IMR-90 (cell line): ENCODE measurements around the gene LAMA3. TPM values are rescaled to one million over a fixed set of nuclear protein-coding genes. Genes with fewer than 3 reads are reported as not detected.

Experiments
- ATAC-seq: fragments of 200-7000 bp; cut with Tn5 transposase; 2 replicates; pipeline ENCODE4 v1.9.1; 2020; ENCODE audit warnings: low read depth, mild to moderate bottlenecking, moderate library complexity
- BruUV-seq: library from RNA; stranded (reverse); fragments of 400-500 nt; replicated peaks from 2 replicates; lab custom pipeline; 2021; lab: Mats Ljungman, UMichigan
- CTCF ChIA-PET: fragments of 300-600 bp; formaldehyde crosslinking; extraction: SDS; loops from one replicate; lab custom pipeline; 2021; ENCODE audit warnings: antibody characterized with exemption; lab: Yijun Ruan, JAX
- POLR2A ChIA-PET: fragments of 300-600 bp; sonication (Branson Sonifier 250); formaldehyde crosslinking; loops from one replicate; lab custom pipeline; 2022; ENCODE audit warnings: antibody characterized with exemption; ENCODE audit not compliant: unreplicated experiment; lab: Charles Lee
- DNase-seq: peaks from one replicate; pipeline ENCODE4 v3.0.0; 2013
- H2AFZ ChIP-seq: replicated peaks from 2 replicates; pipeline ENCODE3; 2013; ENCODE audit warnings: low read length, mild to moderate bottlenecking; ENCODE audit not compliant: poor library complexity
- H2AK5ac ChIP-seq: 2 replicates; pipeline ENCODE4 v1.6.1; 2013; ENCODE audit warnings: low read depth, low read length, inconsistent platforms
- H2AK9ac ChIP-seq: replicated peaks from 2 replicates; pipeline ENCODE3; 2013; ENCODE audit warnings: mild to moderate bottlenecking, low read depth, low read length, moderate library complexity; ENCODE audit not compliant: poor library complexity
- H2BK120ac ChIP-seq: 2 replicates; pipeline ENCODE4 v1.6.1; 2013; ENCODE audit warnings: low read depth, low read length, inconsistent platforms
- H2BK15ac ChIP-seq: 3 replicates; pipeline ENCODE4 v1.6.1; 2013; ENCODE audit warnings: low read depth, low read length, inconsistent platforms
- H2BK20ac ChIP-seq: 2 replicates; pipeline ENCODE4 v1.6.1; 2013; ENCODE audit warnings: low read depth, mild to moderate bottlenecking, inconsistent platforms, low read length, moderate library complexity
- H2BK5ac ChIP-seq: 2 replicates; pipeline ENCODE4 v1.6.1; 2013; ENCODE audit warnings: mild to moderate bottlenecking, low read depth, low read length, inconsistent platforms; ENCODE audit not compliant: poor library complexity, severe bottlenecking
- H3K14ac ChIP-seq: replicated peaks from 2 replicates; pipeline ENCODE4 v1.6.1; 2013; ENCODE audit warnings: low read depth, low read length, inconsistent platforms
- H3K18ac ChIP-seq: 2 replicates; pipeline ENCODE4 v1.6.1; 2013; ENCODE audit warnings: low read depth, low read length, control low read depth
- H3K23ac ChIP-seq: 2 replicates; pipeline ENCODE4 v1.6.1; 2013; ENCODE audit warnings: low read depth, low read length, inconsistent platforms
- H3K27ac ChIP-seq: 2 replicates; pipeline ENCODE4 v1.5.1; 2013; ENCODE audit warnings: mild to moderate bottlenecking, control low read depth, low read length; ENCODE audit not compliant: insufficient read depth
- H3K27me3 ChIP-seq: 2 replicates; pipeline ENCODE4 v1.6.1; 2013; ENCODE audit warnings: low read length; ENCODE audit not compliant: control insufficient read depth, insufficient read depth
- H3K36me3 ChIP-seq: 2 replicates; pipeline ENCODE4 v1.6.1; 2013; ENCODE audit warnings: low read length, mixed read lengths; ENCODE audit not compliant: control insufficient read depth, insufficient read depth
- H3K4ac ChIP-seq: 2 replicates; pipeline ENCODE4 v1.6.1; 2013; ENCODE audit warnings: low read depth, low read length, inconsistent platforms
- H3K4me1 ChIP-seq: 2 replicates; pipeline ENCODE4 v1.6.1; 2013; ENCODE audit warnings: low read length, mixed read lengths; ENCODE audit not compliant: control insufficient read depth, insufficient read depth
- H3K4me2 ChIP-seq: 2 replicates; pipeline ENCODE4 v1.6.1; 2013; ENCODE audit warnings: low read depth, mild to moderate bottlenecking, control low read depth, low read length, moderate library complexity
- H3K4me3 ChIP-seq: 2 replicates; pipeline ENCODE4 v1.5.1; 2013; ENCODE audit warnings: low read depth, mild to moderate bottlenecking, control low read depth, low read length, moderate library complexity; ENCODE audit not compliant: insufficient read depth
- H3K56ac ChIP-seq: 2 replicates; pipeline ENCODE4 v1.6.1; 2013; ENCODE audit warnings: low read length, inconsistent platforms; ENCODE audit not compliant: insufficient read depth; ENCODE audit errors: extremely low read depth
- H3K79me1 ChIP-seq, 2 experiments: 2 replicates each; pipeline ENCODE4 v1.6.1; 2013; ENCODE audit warnings: low read length in 2 of 2, inconsistent platforms in 1 of 2, low read depth in 1 of 2
- H3K9ac ChIP-seq: 2 replicates; pipeline ENCODE4 v1.6.1; 2013; ENCODE audit warnings: low read depth, low read length, control low read depth
- H3K9me1 ChIP-seq: 2 replicates; pipeline ENCODE4 v1.6.1; 2013; ENCODE audit warnings: low read length, inconsistent platforms; ENCODE audit not compliant: insufficient read depth
- H3K9me3 ChIP-seq: 2 replicates; pipeline ENCODE4 v1.6.1; 2013; ENCODE audit warnings: low read length; ENCODE audit not compliant: control insufficient read depth, insufficient read depth
- H4K20me1 ChIP-seq: 2 replicates; pipeline ENCODE4 v1.6.1; 2013; ENCODE audit warnings: low read length, inconsistent platforms; ENCODE audit not compliant: insufficient read depth
- H4K5ac ChIP-seq: 2 replicates; pipeline ENCODE4 v1.6.1; 2013; ENCODE audit warnings: mild to moderate bottlenecking, low read depth, low read length, control low read depth
- H4K8ac ChIP-seq, 2 experiments: 2 replicates each; pipeline ENCODE4 v1.6.1; 2013; ENCODE audit warnings: low read depth in 2 of 2, low read length in 2 of 2, control low read depth in 1 of 2, inconsistent platforms in 1 of 2
- H4K91ac ChIP-seq: 2 replicates; pipeline ENCODE4 v1.6.1; 2013; ENCODE audit warnings: low read depth, low read length, inconsistent platforms; ENCODE audit not compliant: insufficient read depth
- BHLHE40 ChIP-seq: fragments of 150-350 bp; IDR thresholded peaks from 2 replicates; pipeline ENCODE4 v1.6.1; 2016; ENCODE audit warnings: mild to moderate bottlenecking, low read depth, low read length
- CEBPB ChIP-seq: IDR thresholded peaks from 2 replicates; pipeline ENCODE4 v1.6.1; 2012; ENCODE audit warnings: low read depth, low read length, improper control_type of control experiment
- FOS ChIP-seq: fragments of 150-350 bp; IDR thresholded peaks from 2 replicates; pipeline ENCODE4 v1.6.1; 2016; ENCODE audit warnings: low read depth, low read length
- MAZ ChIP-seq: IDR thresholded peaks from 2 replicates; pipeline ENCODE4 v1.6.1; 2012; ENCODE audit warnings: low read depth, mild to moderate bottlenecking, low read length, improper control_type of control experiment, moderate library complexity, borderline replicate concordance
- RFX5 ChIP-seq: IDR thresholded peaks from 2 replicates; pipeline ENCODE4 v1.8.0; 2012; ENCODE audit warnings: low read depth, mild to moderate bottlenecking, low read length, moderate library complexity
- WGBS, 2 experiments: methylation state at CpG; one replicate each; pipeline versions ENCODE4 v1.1.5 to v1.1.7; 2013; ENCODE audit warnings: missing lambda C conversion rate in 2 of 2; ENCODE audit not compliant: insufficient read length in 1 of 2; ENCODE audit errors: extremely low coverage in 2 of 2; 5-methylcytosine and 5-hydroxymethylcytosine counted together
- dilution Hi-C: fragments of 300-500 bp; cut with HindIII; formaldehyde crosslinking; loops from one replicate; pipeline ENCODE4 v1.14.3; 2018; ENCODE audit warnings: low sequenced_read_pairs; ENCODE audit not compliant: unreplicated experiment
- in situ Hi-C: fragments of 300-500 bp; cut with MboI; formaldehyde crosslinking; loops from 3 replicates; pipeline ENCODE4 v1.14.3; 2019; ENCODE audit warnings: low sequenced_read_pairs, inconsistent platforms, mixed read lengths
- intact Hi-C: fragments of 100-400 bp; cut with micrococcal nuclease; formaldehyde crosslinking; loops from 2 replicates; pipeline ENCODE4 v1.10.0; 2022
- polyA plus RNA-seq, 3 experiments: library from polyadenylated mRNA; depleted of rRNA; stranded (reverse); fragments of >200 nt; gene quantifications; 2 replicates each; pipeline ENCODE4 v1.2.3, GENCODE V29; 2012; ENCODE audit warnings: low replicate concordance in 1 of 3
- total RNA-seq: library from RNA; depleted of rRNA; stranded (reverse); fragments of >200 nt; gene quantifications from 2 replicates; pipeline ENCODE4 v1.2.3, GENCODE V29; 2012

LAMA3 gene
- total and polyA plus RNA-seq, 2 of the 4 experiments (the other 2 are of a cell fraction) = 0.18 to 0.19 TPM

DNA sequence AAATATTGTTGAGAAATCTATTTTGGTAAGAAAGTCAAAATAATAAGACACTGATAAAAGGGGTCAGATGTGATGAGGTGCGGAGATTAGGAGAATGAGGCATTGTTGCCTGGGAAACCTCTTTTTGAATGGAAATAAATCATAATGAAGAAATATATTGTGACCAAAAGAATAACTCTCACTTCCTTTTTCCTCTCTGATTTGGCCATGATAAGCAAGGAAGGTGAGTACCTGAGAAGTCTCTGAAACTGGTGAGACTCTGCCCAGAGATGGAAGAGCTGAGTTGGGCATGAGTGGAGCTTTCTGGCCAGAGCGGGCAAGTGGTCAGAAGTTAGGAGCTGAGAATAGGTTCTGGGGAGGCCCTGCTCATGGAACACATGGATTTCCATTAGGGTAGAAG, 11.8 kb downstream of the LAMA3 start:
- no peak overlapping the region for H3K56ac ChIP-seq
- H2BK20ac ChIP-seq = no peak overlapping the region
- no peak overlapping the region for H3K23ac ChIP-seq
- H3K4me1 ChIP-seq = peaks cover 8% of the 10 kb centered on the region
- no CpG with 5 or more reads among the region's 2 CpGs for WGBS, 2 experiments
- no peak overlapping the region for H3K18ac ChIP-seq
- CTCF ChIA-PET = interaction anchor here (1.1 kb wide), 1 partner anchor 17 kb away, joined by 4 read pairs; no protein-coding TSS in a partner anchor
- no peak overlapping the region for H3K9ac ChIP-seq
- no peak overlapping the region for H3K4me3 ChIP-seq
- peaks cover 25% of the 10 kb centered on the region for H3K27me3 ChIP-seq
- no peak overlapping the region for H2BK120ac ChIP-seq
- H3K36me3 ChIP-seq = no peaks in the 10 kb centered on the region
- H4K20me1 ChIP-seq = no peaks in the 10 kb centered on the region
- no peak overlapping the region for H2AK5ac ChIP-seq
- no peak overlapping the region for H4K91ac ChIP-seq
- DNase-seq (no peak), ATAC-seq (no peak)
- no peak overlapping the region for H3K27ac ChIP-seq
- in situ Hi-C loops = loop anchor here (5.0 kb wide), 2 partner anchors 74 to 184 kb away; no protein-coding TSS in a partner anchor
- H2BK5ac ChIP-seq = no peak overlapping the region
- TF ChIP-seq BHLHE40 (no peak), CEBPB (no peak), MAZ (no peak), RFX5 (no peak), FOS (no peak)
- H2BK15ac ChIP-seq = no peak overlapping the region
- POLR2A ChIA-PET = no interaction called here
- no peaks in the 10 kb centered on the region for H3K79me1 ChIP-seq
- no peak overlapping the region for H4K8ac ChIP-seq
- BruUV-seq = no TSS peak
- H4K5ac ChIP-seq = no peak overlapping the region
- no peak overlapping the region for H3K14ac ChIP-seq
- dilution Hi-C loops = no loop called here
- intact Hi-C loops = loop anchor here (5.0 kb wide), 2 partner anchors 204 to 416 kb away; no protein-coding TSS in a partner anchor
- no peaks in the 10 kb centered on the region for H3K9me3 ChIP-seq
- no peaks in the 10 kb centered on the region for H3K9me1 ChIP-seq
- no peak overlapping the region for H2AFZ ChIP-seq
- no peak overlapping the region for H2AK9ac ChIP-seq
- no peak overlapping the region for H3K4me2 ChIP-seq
- no peak overlapping the region for H3K4ac ChIP-seq
